Natural killer cell (primary cell): ENCODE data around the gene RASGRF2. TPM values are rescaled to one million over a fixed set of nuclear protein-coding genes. Genes with fewer than 3 reads are reported as not detected.

ENCODE experiments used
- ATAC-seq, 3 donors: fragments of 150-1000 bp in 2 of 3; fragments of 200-7000 bp in 1 of 3; cut with Tn5 transposase; 1 replicate in 1 of 3; 2 replicates in 2 of 3; pipeline ENCODE4 v1.10.0; 2021; ENCODE audit warnings: mild to moderate bottlenecking in 2 of 3, moderate library complexity in 2 of 3
- DNase-seq, 2 donors: peaks; one replicate each; pipeline versions ENCODE4 v3.0.0 to v3.0.0-alpha.2; 2013 to 2021; ENCODE audit warnings: mixed read lengths in 1 of 2
- H3K27ac ChIP-seq: one replicate; pipeline ENCODE4 v1.5.1; 2013; ENCODE audit warnings: mild to moderate bottlenecking, low read length
- H3K27me3 ChIP-seq: one replicate; pipeline ENCODE4 v1.6.1; 2013; ENCODE audit warnings: low read length; ENCODE audit not compliant: control insufficient read depth, insufficient read depth
- H3K36me3 ChIP-seq: one replicate; pipeline ENCODE4 v1.6.1; 2013; ENCODE audit warnings: low read length; ENCODE audit not compliant: control insufficient read depth, insufficient read depth
- H3K4me1 ChIP-seq: one replicate; pipeline ENCODE4 v1.6.1; 2013; ENCODE audit warnings: low read length; ENCODE audit not compliant: control insufficient read depth, insufficient read depth
- H3K4me3 ChIP-seq: one replicate; pipeline ENCODE4 v1.5.1; 2013; ENCODE audit warnings: low read length
- H3K9me3 ChIP-seq: one replicate; pipeline ENCODE4 v1.6.1; 2013; ENCODE audit warnings: low read length; ENCODE audit not compliant: control insufficient read depth, insufficient read depth
- H3K27ac Mint-ChIP-seq, 2 donors: one replicate each; pipeline ENCODE4 v1.8.0; 2022; ENCODE audit warnings: mild to moderate bottlenecking in 2 of 2, mixed read lengths in 2 of 2, moderate library complexity in 1 of 2
- H3K27me3 Mint-ChIP-seq, 2 donors: one replicate each; pipeline ENCODE4 v1.8.0; 2022; ENCODE audit warnings: low read depth in 2 of 2, mixed read lengths in 2 of 2
- H3K36me3 Mint-ChIP-seq: one replicate; pipeline ENCODE4 v1.8.0; 2022; ENCODE audit warnings: mixed read lengths
- H3K4me1 Mint-ChIP-seq, 2 donors: one replicate each; pipeline ENCODE4 v1.8.0; 2022; ENCODE audit warnings: mixed read lengths in 2 of 2
- H3K4me3 Mint-ChIP-seq: one replicate; pipeline ENCODE4 v1.8.0; 2022; ENCODE audit warnings: mild to moderate bottlenecking, moderate library complexity, mixed read lengths
- H3K9me3 Mint-ChIP-seq, 2 donors: one replicate each; pipeline ENCODE4 v1.8.0; 2022; ENCODE audit warnings: mixed read lengths in 2 of 2
- WGBS: methylation state at CpG from one replicate; pipeline ENCODE4 v1.1.7; 2013; ENCODE audit warnings: missing lambda C conversion rate; ENCODE audit not compliant: insufficient coverage; 5-methylcytosine and 5-hydroxymethylcytosine counted together
- intact Hi-C: fragments of 100-400 bp; cut with micrococcal nuclease; formaldehyde crosslinking; loops from one replicate; pipeline ENCODE4 v1.14.2; 2022
- total RNA-seq, 4 donors: library from RNA; stranded (reverse); fragments of 120-200 nt in 1 of 4; gene quantifications; one replicate each; pipeline versions ENCODE4 v1.2.3 to v1.2.4, GENCODE V29; 2013 to 2022
- TF ChIP-seq, protein P1 (sequence below): fragments of 200-600 bp; IDR thresholded peaks from one replicate; pipeline ENCODE4 v1.8.0; 2022; ENCODE audit warnings: antibody characterized with exemption

The RASGRF2 gene
- total RNA-seq, 3 donors from 2014 or later (not counting 1 experiment from before 2014, with no cell fraction given) = 5.6 to 10.1 (median 6.1) TPM

DNA sequence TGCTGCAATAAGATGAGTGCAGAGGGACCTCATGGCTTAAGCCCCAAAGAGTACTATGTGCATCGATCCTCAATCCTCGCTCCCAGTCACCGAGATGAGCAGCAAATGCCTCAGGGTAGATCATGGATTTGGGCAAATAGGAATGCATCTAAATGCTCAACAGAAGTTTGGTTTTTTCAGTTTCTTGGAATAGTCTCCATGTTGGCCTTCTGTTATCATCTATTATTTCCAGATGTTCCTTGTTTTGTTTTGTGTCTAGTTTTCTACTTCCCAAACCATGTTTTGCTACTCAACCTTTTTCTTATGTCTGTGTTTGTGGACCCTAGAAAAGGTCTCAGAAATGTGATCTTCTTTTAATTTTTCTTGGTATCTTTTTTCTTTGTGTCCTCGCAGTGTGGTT lies 43.5 kb upstream of the RASGRF2 start:
- 99% methylated on average over 4 of the region's 4 CpGs for WGBS
- Histone ChIP-seq H3K9me3 (no peaks in the 10 kb centered on the region), H3K4me3 (no peak overlapping the region), H3K27me3 (no peaks in the 10 kb centered on the region), H3K4me1 (no peaks in the 10 kb centered on the region), H3K27ac (no peak overlapping the region), H3K36me3 (no peaks in the 10 kb centered on the region)
- Mint-ChIP-seq H3K4me3 (no peak overlapping the region), H3K36me3 (no peaks in the 10 kb centered on the region), H3K27me3 (no peaks in the 10 kb centered on the region), H3K9me3 (no peaks in the 10 kb centered on the region), H3K4me1 (no peaks in the 10 kb centered on the region), H3K27ac (no peak overlapping the region)
- DNase-seq (no peak), ATAC-seq (no peak)
- intact Hi-C loops = no loop called here
- TF ChIP-seq, protein P1, sequence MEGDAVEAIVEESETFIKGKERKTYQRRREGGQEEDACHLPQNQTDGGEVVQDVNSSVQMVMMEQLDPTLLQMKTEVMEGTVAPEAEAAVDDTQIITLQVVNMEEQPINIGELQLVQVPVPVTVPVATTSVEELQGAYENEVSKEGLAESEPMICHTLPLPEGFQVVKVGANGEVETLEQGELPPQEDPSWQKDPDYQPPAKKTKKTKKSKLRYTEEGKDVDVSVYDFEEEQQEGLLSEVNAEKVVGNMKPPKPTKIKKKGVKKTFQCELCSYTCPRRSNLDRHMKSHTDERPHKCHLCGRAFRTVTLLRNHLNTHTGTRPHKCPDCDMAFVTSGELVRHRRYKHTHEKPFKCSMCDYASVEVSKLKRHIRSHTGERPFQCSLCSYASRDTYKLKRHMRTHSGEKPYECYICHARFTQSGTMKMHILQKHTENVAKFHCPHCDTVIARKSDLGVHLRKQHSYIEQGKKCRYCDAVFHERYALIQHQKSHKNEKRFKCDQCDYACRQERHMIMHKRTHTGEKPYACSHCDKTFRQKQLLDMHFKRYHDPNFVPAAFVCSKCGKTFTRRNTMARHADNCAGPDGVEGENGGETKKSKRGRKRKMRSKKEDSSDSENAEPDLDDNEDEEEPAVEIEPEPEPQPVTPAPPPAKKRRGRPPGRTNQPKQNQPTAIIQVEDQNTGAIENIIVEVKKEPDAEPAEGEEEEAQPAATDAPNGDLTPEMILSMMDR = no peak

DNA sequence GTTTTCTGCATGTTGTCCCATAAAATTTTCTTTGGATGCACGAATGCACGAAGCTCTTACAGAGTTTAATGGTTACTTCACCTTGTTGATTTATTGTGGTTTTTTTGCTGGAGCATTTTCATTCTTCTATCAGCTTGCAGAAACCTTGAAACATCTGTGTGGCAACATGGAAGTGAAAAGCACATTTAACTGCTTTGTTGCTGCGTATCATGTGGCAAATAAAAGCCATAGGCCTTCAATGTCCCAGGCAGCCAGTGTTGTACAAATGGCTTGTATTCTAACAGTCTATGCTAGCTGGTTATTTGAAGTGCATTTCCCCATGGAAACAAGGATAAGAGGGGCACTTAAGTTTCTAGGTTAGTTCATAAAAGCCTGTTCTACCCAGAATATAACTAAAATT lies 42.5 kb upstream of the RASGRF2 start:
- Mint-ChIP-seq H3K27me3 (no peaks in the 10 kb centered on the region), H3K9me3 (no peaks in the 10 kb centered on the region), H3K27ac (no peak overlapping the region), H3K36me3 (no peaks in the 10 kb centered on the region), H3K4me1 (no peaks in the 10 kb centered on the region), H3K4me3 (no peak overlapping the region)
- no peak overlapping the region for H3K4me3 ChIP-seq
- TF ChIP-seq, protein P1 = no peak
- H3K4me1 ChIP-seq = no peaks in the 10 kb centered on the region
- H3K27ac ChIP-seq = no peak overlapping the region
- intact Hi-C loops = no loop called here
- DNase-seq (no peak), ATAC-seq (no peak)
- 84% methylated on average over 3 of the region's 3 CpGs for WGBS
- no peaks in the 10 kb centered on the region for H3K9me3 ChIP-seq
- H3K27me3 ChIP-seq = no peaks in the 10 kb centered on the region
- no peaks in the 10 kb centered on the region for H3K36me3 ChIP-seq

DNA sequence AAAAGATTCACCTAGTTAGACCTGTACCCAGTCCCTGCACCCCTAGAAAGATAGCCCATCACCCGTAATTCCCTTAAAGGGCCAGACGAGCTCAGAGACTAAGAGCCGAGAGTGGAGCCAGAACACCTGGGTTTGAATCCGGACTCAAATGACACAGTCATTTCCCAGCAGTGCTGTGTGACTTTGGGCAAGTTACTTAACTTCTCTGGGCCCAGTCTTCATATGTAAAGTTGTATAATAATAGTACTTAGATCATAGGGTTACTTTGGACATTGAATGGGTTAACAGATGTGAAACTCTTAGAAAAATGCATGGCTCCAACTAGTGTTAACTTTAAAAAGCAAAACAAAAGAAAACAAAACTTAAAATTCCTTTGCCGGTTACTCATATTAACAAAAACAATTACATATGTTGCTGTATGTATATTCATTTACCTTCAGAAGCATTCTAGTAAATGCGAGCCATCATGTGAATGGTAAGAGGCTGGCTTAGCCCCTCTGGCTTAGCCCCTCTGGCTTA lies 40.4 kb upstream of the RASGRF2 start:
- H3K27me3 Mint-ChIP-seq = no peaks in the 10 kb centered on the region
- WGBS = 92% methylated on average over 4 of the region's 6 CpGs
- Histone ChIP-seq H3K4me1 (no peaks in the 10 kb centered on the region), H3K36me3 (no peaks in the 10 kb centered on the region), H3K27ac (no peak overlapping the region), H3K4me3 (no peak overlapping the region), H3K9me3 (no peaks in the 10 kb centered on the region), H3K27me3 (no peaks in the 10 kb centered on the region)
- H3K4me1 Mint-ChIP-seq = no peaks in the 10 kb centered on the region
- TF ChIP-seq, protein P1 = no peak
- ATAC-seq (no peak), DNase-seq (no peak)
- no peaks in the 10 kb centered on the region for H3K9me3 Mint-ChIP-seq
- no peak overlapping the region for H3K27ac Mint-ChIP-seq
- H3K4me3 Mint-ChIP-seq = no peak overlapping the region
- no peaks in the 10 kb centered on the region for H3K36me3 Mint-ChIP-seq
- intact Hi-C loops = no loop called here

DNA sequence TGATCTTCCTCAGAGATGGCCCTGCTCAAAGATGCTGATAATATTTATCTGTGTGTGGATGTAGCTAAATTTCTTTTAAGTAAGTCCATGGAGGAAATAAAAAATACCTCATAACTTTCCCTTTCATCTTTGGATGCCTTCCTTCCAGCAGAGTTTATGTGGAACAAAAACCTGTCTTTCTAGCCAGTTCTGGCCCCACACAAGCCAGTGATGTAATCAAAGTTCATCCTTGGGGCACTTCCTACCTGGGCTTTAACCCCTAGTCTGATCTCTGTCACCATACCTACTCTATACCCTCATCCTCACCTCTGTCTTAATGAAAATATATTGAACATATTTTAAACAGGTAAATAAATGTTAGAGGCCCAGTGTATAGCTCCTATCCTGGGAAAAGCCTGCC lies 39.8 kb upstream of the RASGRF2 start:
- DNase-seq (no peak), ATAC-seq (no peak)
- Histone ChIP-seq H3K9me3 (no peaks in the 10 kb centered on the region), H3K27me3 (no peaks in the 10 kb centered on the region), H3K36me3 (no peaks in the 10 kb centered on the region), H3K27ac (no peak overlapping the region), H3K4me3 (no peak overlapping the region), H3K4me1 (no peaks in the 10 kb centered on the region)
- Mint-ChIP-seq H3K4me1 (no peaks in the 10 kb centered on the region), H3K4me3 (no peak overlapping the region), H3K9me3 (no peaks in the 10 kb centered on the region), H3K27ac (no peak overlapping the region), H3K36me3 (no peaks in the 10 kb centered on the region), H3K27me3 (no peaks in the 10 kb centered on the region)
- TF ChIP-seq, protein P1 = no peak
- intact Hi-C loops = no loop called here
